K562 (cell line): ENCODE measurements around the gene OVOL1. TPM values are rescaled to one million over a fixed set of nuclear protein-coding genes. Genes with fewer than 3 reads are reported as not detected.
A peak's percentile ranks its signal among the peaks of the same experiment; 100 is the strongest.

ENCODE experiments used
- ATAC-seq: fragments of 200-7000 bp; cut with Tn5 transposase; 3 replicates; pipeline ENCODE4 v1.9.1; 2020; ENCODE audit warnings: moderate library complexity
- Bru-seq: library from RNA; stranded (reverse); fragments of 400-500 nt; gene quantifications from one replicate; lab custom pipeline; 2021; lab: Mats Ljungman, UMichigan
- BruChase-seq, 2 experiments: library from RNA; stranded (reverse); fragments of 400-500 nt; gene quantifications; one replicate each; lab custom pipeline; 2021; lab: Mats Ljungman, UMichigan
- BruUV-seq: library from RNA; stranded (reverse); fragments of 400-500 nt; replicated peaks from 2 replicates; lab custom pipeline; 2021; lab: Mats Ljungman, UMichigan
- CTCF ChIA-PET: fragments of 300-600 bp; formaldehyde crosslinking; extraction: SDS; loops from one replicate; lab custom pipeline; 2021; ENCODE audit warnings: low intra/inter-chr PET ratio; lab: Yijun Ruan, JAX
- POLR2A ChIA-PET: fragments of 300-600, 350-650 bp; sonication (Branson Sonifier 250); formaldehyde crosslinking; extraction: SDS; loops from one replicate; lab custom pipeline; 2021; ENCODE audit warnings: antibody characterized with exemption, inconsistent platforms; lab: Yijun Ruan, JAX
- DNase-seq, 4 experiments: peaks; one replicate each; pipeline versions ENCODE4 v3.0.0 to v3.0.0-alpha.2; 2011 to 2018; ENCODE audit warnings: low spot score in 3 of 4, mixed read lengths in 3 of 4; ENCODE audit errors: extremely low read depth in 1 of 4
- FAIRE-seq: peaks from 2 replicates; lab custom pipeline; 2011; peaks lifted over from hg19 to GRCh38; lab: Jason Lieb, UNC
- H2AFZ ChIP-seq: 2 replicates; pipeline ENCODE4 v1.6.0; 2011; ENCODE audit warnings: low read depth, low read length, control low read depth, inconsistent platforms
- H3K27ac ChIP-seq: fragments of 200-600 bp; 3 replicates; pipeline ENCODE4 v1.8.0; 2011; ENCODE audit warnings: low read depth, mild to moderate bottlenecking, control low read depth, inconsistent platforms, low read length, moderate library complexity, mixed read lengths; ENCODE audit errors: extremely low read depth
- H3K27me3 ChIP-seq, 2 experiments: fragments of 300-600 bp in 1 of 2; 2 replicates in 1 of 2; 3 replicates in 1 of 2; pipeline versions ENCODE4 v1.6.0 to v1.8.0; 2011; ENCODE audit warnings: inconsistent platforms in 2 of 2, low read length in 2 of 2, mild to moderate bottlenecking in 1 of 2, mixed read lengths in 1 of 2, moderate library complexity in 1 of 2; ENCODE audit not compliant: control insufficient read depth in 2 of 2, insufficient read depth in 2 of 2
- H3K36me3 ChIP-seq: fragments of 300-600 bp; 3 replicates; pipeline ENCODE4 v1.8.0; 2011; ENCODE audit warnings: mild to moderate bottlenecking, low read length, inconsistent platforms; ENCODE audit not compliant: control insufficient read depth, insufficient read depth
- H3K4me1 ChIP-seq, 2 experiments: fragments of 200-600 bp in 1 of 2; replicated peaks in 1 of 2; 2 replicates in 1 of 2; 3 replicates in 1 of 2; pipeline versions ENCODE4 v1.5.1 to v1.8.0; 2011; ENCODE audit warnings: inconsistent platforms in 2 of 2, low read length in 2 of 2, mild to moderate bottlenecking in 1 of 2, mixed read lengths in 1 of 2, moderate library complexity in 1 of 2; ENCODE audit not compliant: control insufficient read depth in 2 of 2, insufficient read depth in 2 of 2
- H3K4me2 ChIP-seq: 2 replicates; pipeline ENCODE4 v1.6.1; 2011; ENCODE audit warnings: low read length, control low read depth, inconsistent platforms, mixed read lengths; ENCODE audit not compliant: insufficient read depth
- H3K4me3 ChIP-seq: fragments of 200-600 bp; sonication (generic), shearing (Covaris generic); 2 replicates; pipeline ENCODE4 v1.5.1; 2016; ENCODE audit warnings: control low read depth, inconsistent platforms
- H3K79me2 ChIP-seq: fragments of 200-600 bp; 3 replicates; pipeline ENCODE4 v1.8.0; 2011; ENCODE audit warnings: low read length, inconsistent platforms; ENCODE audit not compliant: control insufficient read depth, insufficient read depth
- H3K9ac ChIP-seq, 2 experiments: 2 replicates each; pipeline versions ENCODE4 v1.6.0 to v1.6.1; 2011; ENCODE audit warnings: low read depth in 2 of 2, low read length in 2 of 2, control low read depth in 1 of 2, inconsistent platforms in 1 of 2, mild to moderate bottlenecking in 1 of 2, mixed read lengths in 1 of 2; ENCODE audit not compliant: insufficient read depth in 1 of 2
- H3K9me1 ChIP-seq: one replicate; pipeline ENCODE4 v1.6.0; 2011; ENCODE audit warnings: inconsistent platforms, mild to moderate bottlenecking, low read length, moderate library complexity; ENCODE audit not compliant: control insufficient read depth, insufficient read depth
- H3K9me3 ChIP-seq: replicated peaks from 2 replicates; pipeline ENCODE4 v1.5.1; 2011; ENCODE audit warnings: low read depth, low read length, inconsistent platforms; ENCODE audit not compliant: control insufficient read depth, insufficient read depth
- H4K20me1 ChIP-seq: replicated peaks from 2 replicates; pipeline ENCODE4 v1.6.1; 2011; ENCODE audit warnings: low read length, inconsistent platforms, mixed read lengths; ENCODE audit not compliant: control insufficient read depth, insufficient read depth
- E2F4 ChIP-seq: sonication (generic); formaldehyde crosslinking; IDR thresholded peaks from 2 replicates; pipeline ENCODE4 v1.8.0; 2022; ENCODE audit warnings: mild to moderate bottlenecking, low read depth, missing genetic modification reagents
- ELF4 ChIP-seq: fragments of 450-650 bp; formaldehyde crosslinking; IDR thresholded peaks from 2 replicates; pipeline ENCODE4 v1.4.0; 2022; ENCODE audit warnings: missing genetic modification characterization
- HNRNPL ChIP-seq: fragments of 200-400 bp; formaldehyde crosslinking; IDR thresholded peaks from 2 replicates; pipeline ENCODE4 v1.6.1; 2017; ENCODE audit warnings: low read depth, mild to moderate bottlenecking, low read length
- IRF9 ChIP-seq: fragments of 450-650 bp; IDR thresholded peaks from 2 replicates; pipeline ENCODE4 v1.6.1; 2016; ENCODE audit warnings: missing biosample characterization, missing genetic modification characterization
- NR2C2 ChIP-seq, 2 experiments: fragments of 200-800 bp in 1 of 2; sonication (Bioruptor generic) in 1 of 2; sonication (generic) in 1 of 2; formaldehyde crosslinking in 1 of 2; IDR thresholded peaks; 2 replicates each; pipeline versions ENCODE4 v1.6.1 to v1.8.0; 2016 to 2022; ENCODE audit warnings: mild to moderate bottlenecking in 1 of 2, missing compliant biosample characterization in 1 of 2, missing genetic modification characterization in 1 of 2, missing genetic modification reagents in 1 of 2
- RBM14 ChIP-seq: fragments of 200-400 bp; formaldehyde crosslinking; IDR thresholded peaks from 2 replicates; pipeline ENCODE4 v1.6.1; 2018; ENCODE audit warnings: low read depth, mild to moderate bottlenecking, low read length, moderate library complexity, borderline replicate concordance; ENCODE audit not compliant: insufficient read depth
- TFAP4 ChIP-seq: sonication (generic); formaldehyde crosslinking; IDR thresholded peaks from 2 replicates; pipeline ENCODE4 v1.8.0; 2022; ENCODE audit warnings: missing genetic modification reagents, mild to moderate bottlenecking, moderate library complexity, borderline replicate concordance
- ZFP36 ChIP-seq: fragments of 150-350 bp; IDR thresholded peaks from 2 replicates; pipeline ENCODE4 v1.6.1; 2018; ENCODE audit warnings: low read length, low read depth; ENCODE audit not compliant: partially characterized antibody
- ZNF184 ChIP-seq: sonication (generic); formaldehyde crosslinking; IDR thresholded peaks from 2 replicates; pipeline ENCODE4 v1.5.0; 2020; ENCODE audit warnings: missing genetic modification reagents
- ZNF197 ChIP-seq: fragments of 200-800 bp; sonication (Bioruptor generic); IDR thresholded peaks from 2 replicates; pipeline ENCODE4 v1.6.1; 2016; ENCODE audit warnings: low read depth, missing genetic modification characterization, missing compliant biosample characterization
- WGBS: fragments of 100-300 bp; shearing (Covaris generic); methylation state at CpG from one replicate; pipeline ENCODE4 v1.1.6; 2016; ENCODE audit warnings: low coverage, mixed read lengths; ENCODE audit not compliant: insufficient coverage; ENCODE audit errors: missing lambda C conversion rate; 5-methylcytosine and 5-hydroxymethylcytosine counted together
- in situ Hi-C: fragments of 300-500 bp; cut with MboI; formaldehyde crosslinking; loops from 4 replicates; pipeline ENCODE4 v1.15.0; 2018; ENCODE audit warnings: inconsistent platforms, mixed read lengths
- intact Hi-C: fragments of 100-400 bp; cut with micrococcal nuclease; formaldehyde crosslinking; loops from 2 replicates; pipeline ENCODE4 v1.14.2; 2022
- long read RNA-seq, 3 experiments: library from polyadenylated mRNA in 2 of 3; library from RNA in 1 of 3; unstranded in 2 of 3; stranded (forward) in 1 of 3; transcript quantifications; one replicate each; pipeline ENCODE4 v2.0.0, GENCODE V29; 2019 to 2022
- polyA minus RNA-seq, 3 experiments: library from RNA; depleted of rRNA, polyadenylated mRNA; stranded (reverse); fragments of >200 nt; gene quantifications; 2 replicates each; pipeline ENCODE4 v1.2.3, GENCODE V29; 2011
- polyA plus RNA-seq, 8 experiments: library from polyadenylated mRNA; depleted of rRNA in 4 of 8; stranded (reverse) in 5 of 8; unstranded in 3 of 8; fragments of >200 nt; fragmentation: Nextera tagmentation in 2 of 8; fragmentation: Illumina TruSeq in 1 of 8; extraction: Ambion mirVana in 2 of 8; extraction: Trizol in 1 of 8; gene quantifications; 2 replicates each; pipeline versions ENCODE4 v1.2.1 to v1.2.3, GENCODE V29; 2011 to 2014; ENCODE audit warnings: inconsistent platforms in 1 of 8, missing spikeins in 1 of 8
- total RNA-seq, 7 experiments: library from RNA; depleted of rRNA in 6 of 7; stranded (reverse); fragments of >200 nt in 6 of 7; fragmentation: Illumina TruSeq in 2 of 7; extraction: Trizol in 2 of 7; gene quantifications; 2 replicates each; pipeline versions ENCODE4 v1.2.1 to v1.2.3, GENCODE V29; 2011 to 2021; ENCODE audit warnings: low replicate concordance in 1 of 7

The OVOL1 gene
- 0.09 TPM in 1 of 2 replicates, not detected in the other for total RNA-seq (2011; cell fraction: chromatin; rRNA removed; ENCODE audit: low replicate concordance)
- total RNA-seq (2011; cell fraction: nucleolus; rRNA removed), result not detected in 2 replicates
- not detected in 2 replicates for total RNA-seq (2011; cell fraction: nucleoplasm; rRNA removed)
- total RNA-seq (2014; rRNA removed), result not detected in 2 replicates
- total RNA-seq (2014; rRNA removed; fragmentation: Illumina TruSeq; extraction: Trizol), result not detected in 2 replicates
- total RNA-seq (2015; rRNA removed; fragmentation: Illumina TruSeq; extraction: Trizol), result not detected in 2 replicates
- total RNA-seq (2021), result 0.09 TPM in 1 of 2 replicates, not detected in the other
- not detected in 2 replicates for polyA plus RNA-seq (2011; rRNA removed)
- polyA plus RNA-seq (2011; cell fraction: cytosol; rRNA removed), result not detected in 2 replicates
- polyA plus RNA-seq (2011; cell fraction: nucleus; rRNA removed), result not detected in 2 replicates
- polyA plus RNA-seq (2012), result not detected in 2 replicates
- not detected in 2 replicates for polyA plus RNA-seq (2014; fragmentation: Illumina TruSeq; extraction: Trizol)
- polyA plus RNA-seq (2014; fragmentation: Nextera tagmentation; extraction: Ambion mirVana), result not detected
- not detected in 2 replicates for polyA plus RNA-seq (2014; rRNA removed)
- not detected in 2 replicates for polyA minus RNA-seq (2011; rRNA and poly(A)+ RNA removed)
- polyA minus RNA-seq (2011; cell fraction: cytosol; rRNA and poly(A)+ RNA removed), result not detected in 2 replicates
- not detected in 2 replicates for polyA minus RNA-seq (2011; cell fraction: nucleus; rRNA and poly(A)+ RNA removed)
- percentile 9 among the genes with signal in this experiment for Bru-seq, nascent RNA
- BruChase-seq, experiment 1, labeled RNA remaining after a 2-hour chase, result percentile 8 among the genes with signal in this experiment
- BruChase-seq, experiment 2, labeled RNA remaining after a 6-hour chase, result percentile 9 among the genes with signal in this experiment
- long read RNA-seq, experiment 1, result 0 reads
- long read RNA-seq, experiment 2, result 0 reads
- long read RNA-seq, experiment 3, result 0 reads

GRCh38 chr11:65786786-65787636 lies at the start of gene OVOL1:
Gene OVOL1, plus strand, starts transcription at chr11:65787063. Its CDS starts 311 bp downstream, at chr11:65787374.
- DNase-seq, result no peak
- no TSS peak for BruUV-seq

More at GRCh38 chr11:65786786-65787636, at the start of gene OVOL1:
- no peak within 1 kb of the TSS; a peak in 1 of 4 replicates for H3K9ac ChIP-seq
- no peak within 1 kb of the TSS for H3K4me2 ChIP-seq
- CTCF ChIA-PET, result no interaction called here
- no peaks in the 10 kb centered on the region for H3K9me3 ChIP-seq
- H3K36me3 ChIP-seq, result no peaks in the 10 kb centered on the region
- TF ChIP-seq IRF9 (tag) (no peak), ELF4 (no peak), ZNF197 (CRISPR knock-in tag) (no peak), NR2C2 (CRISPR knock-in tag; IDR thresholded peaks at IDR 0.05) (no peak), NR2C2 (tag; IDR thresholded peaks at IDR 0.05) (no peak), HNRNPL (no peak), TFAP4 (CRISPR knock-in tag) (no peak), ZNF184 (CRISPR knock-in tag) (no peak), RBM14 (no peak), ZFP36 (no peak), E2F4 (CRISPR knock-in tag) (no peak)
- TF ChIP-seq, all 486 proteins: peak for 0
- Histone ChIP-seq H2AFZ (no peak within 1 kb of the TSS), H3K27ac (no peak within 1 kb of the TSS), H4K20me1 (peaks cover 12% of the 10 kb centered on the region; the same call in 1 of the 2 replicates), H3K27me3 (peaks cover 25 to 40% of the 10 kb centered on the region in 2 experiments; a peak in 4 of 5 replicates), H3K79me2 (no peaks in the 10 kb centered on the region), H3K9me1 (no peaks in the 10 kb centered on the region), H3K4me1 (peaks cover 0 to 28% of the 10 kb centered on the region in 2 experiments; a peak in 2 of 5 replicates), H3K4me3 (no peak within 1 kb of the TSS)
- in situ Hi-C loops, result no loop called here
- ATAC-seq (no peak), FAIRE-seq (no peak)
- intact Hi-C loops, result loop anchor here (10.0 kb wide), 1 partner anchor 198 kb away; no protein-coding TSS in a partner anchor
- POLR2A ChIA-PET, result interaction anchor here (0.6 to 1.3 kb wide), 2 partner anchors 59 to 184 kb away, joined by 3 read pairs; no protein-coding TSS in a partner anchor
- WGBS, result 88% methylated on average over 37 of the region's 112 CpGs
